ENCODE measurements around the gene TRMT2A.

Gene TRMT2A

GRCh38 chr22:20148414-20148813, 31.4 kb upstream of the TRMT2A start:
- no peak for DNase-seq

- DNase-seq, result no peak
Observed at GRCh38 chr22:20147237-20147988, 30.4 kb upstream of the TRMT2A start.

GRCh38 chr22:20146777-20147176, 29.8 kb upstream of the TRMT2A start:
- DNase-seq, result no peak

GRCh38 chr22:20145832-20146223, 28.8 kb upstream of the TRMT2A start:
- DNase-seq, result no peak

GRCh38 chr22:20145206-20145831, 28.3 kb upstream of the TRMT2A start:
- no peak for DNase-seq

- DNase-seq, result no peak
Observed at GRCh38 chr22:20143883-20144665, 27.0 kb upstream of the TRMT2A start.

GRCh38 chr22:20142711-20143621, 25.9 kb upstream of the TRMT2A start:
- DNase-seq, result no peak

- DNase-seq, result no peak
Observed at GRCh38 chr22:20141186-20142077, 24.4 kb upstream of the TRMT2A start.

- no peak for DNase-seq
Observed at GRCh38 chr22:20140521-20140964, 23.5 kb upstream of the TRMT2A start.

- DNase-seq, result no peak
Observed at GRCh38 chr22:20140107-20140445, 23.1 kb upstream of the TRMT2A start.

- no peak for DNase-seq
Observed at GRCh38 chr22:20139391-20140106, 22.5 kb upstream of the TRMT2A start.

GRCh38 chr22:20138868-20139267, 21.8 kb upstream of the TRMT2A start:
- DNase-seq, result no peak

GRCh38 chr22:20138417-20138738, 21.4 kb upstream of the TRMT2A start:
- DNase-seq, result no peak

GRCh38 chr22:20137671-20138416, 20.8 kb upstream of the TRMT2A start:
- DNase-seq, result no peak

- no peak for DNase-seq
Observed at GRCh38 chr22:20137113-20137512, 20.1 kb upstream of the TRMT2A start.

- DNase-seq, result no peak
Observed at GRCh38 chr22:20136603-20136873, 19.5 kb upstream of the TRMT2A start.

- no peak for DNase-seq
Observed at GRCh38 chr22:20135806-20136602, 19.0 kb upstream of the TRMT2A start.

- no peak for DNase-seq
Observed at GRCh38 chr22:20135265-20135664, 18.2 kb upstream of the TRMT2A start.

- DNase-seq, result no peak
Observed at GRCh38 chr22:20133930-20134549, 17.0 kb upstream of the TRMT2A start.
